ENCODE data around the gene CPN1.
"Not testable (repeated sequence)": the region's sequence is repeated elsewhere in the genome, so short reads cannot be mapped to it uniquely, and the experiment has no call there.

Gene CPN1

GRCh38 chr10:100081075-100082001, at the start of gene CPN1:
CPN1 (minus strand) TSS chr10:100081869; CDS start chr10:100081625, 244 bp downstream.
- no peak for FAIRE-seq

GRCh38 chr10:100130831-100131230, 49.2 kb upstream of the CPN1 start:
- FAIRE-seq = no peak

- no peak for FAIRE-seq
These were observed 47.8 kb upstream of the CPN1 start for GRCh38 chr10:100129424-100129823.

- no peak for FAIRE-seq
These were observed 47.3 kb upstream of the CPN1 start for GRCh38 chr10:100128951-100129350.

- not testable (repeated sequence) for FAIRE-seq
These were observed 43.7 kb upstream of the CPN1 start for GRCh38 chr10:100125335-100125734.

- FAIRE-seq = no peak
These were observed 42.4 kb upstream of the CPN1 start for GRCh38 chr10:100124097-100124496.

GRCh38 chr10:100122780-100123179, 41.1 kb upstream of the CPN1 start:
- FAIRE-seq = no peak

GRCh38 chr10:100120550-100120949, 38.9 kb upstream of the CPN1 start:
- no peak for FAIRE-seq

- FAIRE-seq = no peak
These were observed 38.1 kb upstream of the CPN1 start for GRCh38 chr10:100119726-100120125.

GRCh38 chr10:100114976-100115770, 33.5 kb upstream of the CPN1 start:
- no peak for FAIRE-seq

- no peak for FAIRE-seq
These were observed 32.8 kb upstream of the CPN1 start for GRCh38 chr10:100114460-100114859.

- FAIRE-seq = no peak
These were observed 28.0 kb upstream of the CPN1 start for GRCh38 chr10:100109670-100110069.

GRCh38 chr10:100106865-100107264, 25.2 kb upstream of the CPN1 start:
- no peak for FAIRE-seq

- no peak for FAIRE-seq
These were observed 22.6 kb upstream of the CPN1 start for GRCh38 chr10:100104300-100104699.

GRCh38 chr10:100103581-100103980, 21.9 kb upstream of the CPN1 start:
- no peak for FAIRE-seq

GRCh38 chr10:100101192-100102076, 19.8 kb upstream of the CPN1 start:
- FAIRE-seq = no peak

- FAIRE-seq = no peak
These were observed 19.0 kb upstream of the CPN1 start for GRCh38 chr10:100100651-100101184.

GRCh38 chr10:100089241-100089640, 7.6 kb upstream of the CPN1 start:
- FAIRE-seq = no peak

GRCh38 chr10:100086708-100087107, 5.0 kb upstream of the CPN1 start:
- not testable (repeated sequence) for FAIRE-seq

- FAIRE-seq = no peak
These were observed 3.9 kb upstream of the CPN1 start for GRCh38 chr10:100085596-100085995.

GRCh38 chr10:100083623-100084022, 2.0 kb upstream of the CPN1 start:
- FAIRE-seq = no peak

GRCh38 chr10:100082276-100082675, 607 bp upstream of the CPN1 start:
- not testable (repeated sequence) for FAIRE-seq
